ENCODE results near the gene PER1.

- TF ChIP-seq CTCF (conservative IDR thresholded peaks at IDR 0.05; ENCODE audit: low read length) (no peak), EZH2phosphoT487 (IDR thresholded peaks at IDR 0.05; ENCODE audit: borderline replicate concordance) (no peak)
These were observed 34.7 kb downstream of the PER1 start for GRCh38 chr17:8117367-8117979.

Data from Loucy (cell line).